Body of pancreas (tissue), 4 donors: ENCODE measurements around the gene SLC52A1. TPM values are rescaled to one million over a fixed set of nuclear protein-coding genes. Genes with fewer than 3 reads are reported as not detected.
A peak's percentile ranks its signal among the peaks of the same experiment; 100 is the strongest.
"Not testable (repeated sequence)": the region's sequence is repeated elsewhere in the genome, so short reads cannot be mapped to it uniquely, and the experiment has no call there.

Source experiments
- ATAC-seq: fragments of 150-250 bp; one replicate; pipeline ENCODE4 v1.9.1; 2016
- DNase-seq, 4 donors: peaks; one replicate each; pipeline ENCODE4 v3.0.0-alpha.2; 2019
- H3K27ac ChIP-seq, 4 donors: fragments of 200-600 bp; sonication (generic); 1 replicate in 3 of 4; 2 replicates in 1 of 4; pipeline versions ENCODE4 v1.5.1 to v1.6.1; 2016 to 2019; ENCODE audit warnings: mild to moderate bottlenecking in 1 of 4, mixed read lengths in 1 of 4, moderate library complexity in 1 of 4
- H3K27me3 ChIP-seq, 2 donors: fragments of 200-600 bp; sonication (generic); one replicate each; pipeline ENCODE4 v1.6.0; 2016; ENCODE audit warnings: mild to moderate bottlenecking in 1 of 2
- H3K36me3 ChIP-seq, 2 donors: fragments of 200-600 bp; sonication (generic); replicated peaks in 1 of 2; 2 replicates each; pipeline ENCODE4 v1.5.1; 2016; ENCODE audit warnings: low read depth in 2 of 2; ENCODE audit not compliant: insufficient read depth in 1 of 2
- H3K4me1 ChIP-seq: fragments of 200-600 bp; sonication (generic); one replicate; pipeline ENCODE4 v1.6.0; 2016
- H3K4me3 ChIP-seq, 2 donors: fragments of 200-600 bp; sonication (generic); 1 replicate in 1 of 2; 2 replicates in 1 of 2; pipeline ENCODE4 v1.5.1; 2016 to 2019
- H3K9me3 ChIP-seq, 3 donors: fragments of 200-600 bp; sonication (generic); 1 replicate in 2 of 3; 2 replicates in 1 of 3; pipeline ENCODE4 v1.5.1; 2016
- POLR2A ChIP-seq, 3 donors: fragments of 450-650 bp; IDR thresholded peaks; one replicate each; pipeline ENCODE4 v1.6.1; 2016; ENCODE audit warnings: antibody characterized with exemption in 3 of 3, mild to moderate bottlenecking in 2 of 3
- WGBS, 2 donors: methylation state at CpG; one replicate each; pipeline ENCODE4 v1.1.5; 2017; 5-methylcytosine and 5-hydroxymethylcytosine counted together
- intact Hi-C: fragments of 100-400 bp; cut with DNase I; formaldehyde crosslinking; loops from one replicate; pipeline ENCODE4 v1.15.1; 2023
- total RNA-seq, 2 donors: library from RNA; depleted of rRNA; stranded (reverse); fragments of >200 nt; gene quantifications; one replicate each; pipeline ENCODE4 v1.1.0, GENCODE V29; 2016
- TF ChIP-seq, protein P1 (sequence below), 7 experiments: fragments of 450-650 bp in 4 of 7; fragments of 200-600 bp in 3 of 7; sonication (generic) in 3 of 7; IDR thresholded peaks; one replicate each; pipeline ENCODE4 v1.5.1; 2016 to 2019; ENCODE audit warnings: antibody characterized with exemption in 7 of 7

The SLC52A1 gene
- total RNA-seq, 2 donors from 2014 or later, result not detected

DNA sequence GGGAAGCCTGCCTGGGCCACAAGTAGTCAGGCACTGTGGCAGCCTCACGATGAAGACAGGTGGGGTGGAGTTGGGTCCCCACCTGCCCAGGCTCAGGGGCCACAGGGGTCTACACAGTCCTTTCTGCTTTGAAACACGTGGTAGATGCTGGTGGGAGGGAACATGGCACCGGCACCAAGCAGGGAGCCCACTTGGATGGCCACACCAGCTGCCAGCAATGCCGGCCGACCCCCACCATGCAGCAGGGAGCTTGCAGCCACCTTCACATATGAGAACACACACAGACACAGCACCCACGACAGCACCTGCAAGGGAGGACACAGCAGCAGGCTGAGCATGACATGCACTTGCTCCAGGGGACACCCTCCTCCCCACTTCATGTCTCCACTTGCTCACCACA, 2.4 kb downstream of the SLC52A1 start:
- Histone ChIP-seq H3K4me1 (peaks cover 8% of the 10 kb centered on the region), H3K27me3 (no peaks in the 10 kb centered on the region), H3K9me3 (no peaks in the 10 kb centered on the region), H3K27ac (no peak overlapping the region), H3K4me3 (no peak overlapping the region), H3K36me3 (no peaks in the 10 kb centered on the region)
- TF ChIP-seq, protein P1, sequence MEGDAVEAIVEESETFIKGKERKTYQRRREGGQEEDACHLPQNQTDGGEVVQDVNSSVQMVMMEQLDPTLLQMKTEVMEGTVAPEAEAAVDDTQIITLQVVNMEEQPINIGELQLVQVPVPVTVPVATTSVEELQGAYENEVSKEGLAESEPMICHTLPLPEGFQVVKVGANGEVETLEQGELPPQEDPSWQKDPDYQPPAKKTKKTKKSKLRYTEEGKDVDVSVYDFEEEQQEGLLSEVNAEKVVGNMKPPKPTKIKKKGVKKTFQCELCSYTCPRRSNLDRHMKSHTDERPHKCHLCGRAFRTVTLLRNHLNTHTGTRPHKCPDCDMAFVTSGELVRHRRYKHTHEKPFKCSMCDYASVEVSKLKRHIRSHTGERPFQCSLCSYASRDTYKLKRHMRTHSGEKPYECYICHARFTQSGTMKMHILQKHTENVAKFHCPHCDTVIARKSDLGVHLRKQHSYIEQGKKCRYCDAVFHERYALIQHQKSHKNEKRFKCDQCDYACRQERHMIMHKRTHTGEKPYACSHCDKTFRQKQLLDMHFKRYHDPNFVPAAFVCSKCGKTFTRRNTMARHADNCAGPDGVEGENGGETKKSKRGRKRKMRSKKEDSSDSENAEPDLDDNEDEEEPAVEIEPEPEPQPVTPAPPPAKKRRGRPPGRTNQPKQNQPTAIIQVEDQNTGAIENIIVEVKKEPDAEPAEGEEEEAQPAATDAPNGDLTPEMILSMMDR (IDR thresholded peaks at IDR 0.05), result no peak
- no peak for TF ChIP-seq POLR2A (IDR thresholded peaks at IDR 0.05)
- intact Hi-C loops, result no loop called here
- DNase-seq, result no peak
- 90 to 100% methylated on average over 1 to 6 of the region's 6 CpGs for WGBS, 2 donors
- no peak for ATAC-seq

DNA sequence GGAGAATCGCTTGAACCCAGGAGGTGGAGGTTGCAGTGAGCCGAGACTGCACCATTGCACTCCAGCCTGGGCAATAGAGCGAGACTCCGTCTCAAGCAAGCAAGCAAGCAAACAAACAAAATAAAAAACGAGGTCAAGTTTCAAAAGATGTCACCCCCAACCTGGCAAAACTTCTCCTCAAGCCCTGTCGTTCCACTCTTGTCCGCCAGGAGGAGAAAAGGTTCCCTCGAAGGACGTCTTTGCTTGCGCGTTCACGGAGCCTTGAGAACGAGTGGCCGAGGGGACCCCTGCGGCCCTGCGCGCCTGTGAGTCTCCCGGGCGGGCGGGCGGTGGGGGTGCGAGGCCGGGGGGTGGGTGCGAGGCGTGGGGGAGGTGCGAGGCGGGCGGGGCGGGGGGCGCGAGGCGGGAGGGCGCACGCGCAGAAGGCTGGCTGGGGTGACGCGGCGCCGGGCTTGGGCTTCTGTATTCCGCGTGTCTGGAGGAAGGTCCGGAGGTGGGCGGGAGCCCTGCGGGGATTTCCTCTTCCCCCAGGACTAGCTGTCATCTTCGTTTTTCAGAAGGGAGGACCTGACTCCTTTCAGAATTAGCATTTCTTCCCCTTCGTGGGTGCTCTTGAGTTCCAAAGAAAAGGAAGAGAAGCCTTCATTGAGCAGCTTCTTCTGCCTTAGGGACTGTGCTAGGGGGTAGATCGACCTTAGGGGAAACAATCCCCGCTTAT, 3.7 kb downstream of the SLC52A1 start:
- TF ChIP-seq, protein P1 (IDR thresholded peaks at IDR 0.05), result peak; percentile 65 to 86 (median 76)
- no peak for TF ChIP-seq POLR2A (IDR thresholded peaks at IDR 0.05)
- no peaks in the 10 kb centered on the region for H3K36me3 ChIP-seq
- 2 to 13% methylated on average over 11 to 41 of the region's 48 CpGs for WGBS, 2 donors
- H3K4me1 ChIP-seq, result peaks cover 8% of the 10 kb centered on the region
- intact Hi-C loops, result no loop called here
- H3K27me3 ChIP-seq, result no peaks in the 10 kb centered on the region
- peak overlapping the region in 2 of 4 donors; percentile 31 to 35 for H3K27ac ChIP-seq
- H3K4me3 ChIP-seq, result peak overlapping the region in 1 of 2 donors; percentile 2
- no peaks in the 10 kb centered on the region for H3K9me3 ChIP-seq
- ATAC-seq, result peak; percentile 78
- DNase-seq, result peak; percentile 77 to 82 (median 80)

DNA sequence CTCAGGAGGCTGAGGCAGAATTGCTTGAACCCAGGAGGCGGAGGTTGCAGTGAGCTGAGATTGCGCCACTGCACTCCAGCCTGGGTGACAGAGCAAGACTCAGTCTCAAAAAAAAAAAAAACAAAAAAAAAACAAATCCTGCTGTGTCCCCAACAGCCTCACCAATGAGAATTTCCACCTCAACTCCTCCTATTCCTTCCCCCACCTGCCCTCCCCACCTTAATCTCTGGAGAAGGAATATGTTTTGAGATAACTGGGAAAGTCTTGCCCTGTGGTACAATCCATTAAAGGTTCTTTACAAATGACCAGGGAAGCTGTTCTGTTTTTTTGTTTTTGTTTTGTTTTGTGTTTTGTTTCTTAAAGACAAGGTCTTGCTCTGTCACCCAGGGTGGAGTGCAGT, 5.1 kb downstream of the SLC52A1 start:
- intact Hi-C loops, H3K36me3 ChIP-seq, H3K4me1 ChIP-seq, H3K27me3 ChIP-seq, H3K9me3 ChIP-seq, DNase-seq, ATAC-seq, H3K4me3 ChIP-seq, H3K27ac ChIP-seq: not testable (repeated sequence)
- WGBS, 2 donors, result 86 to 96% methylated on average over 2 of the region's 2 CpGs

DNA sequence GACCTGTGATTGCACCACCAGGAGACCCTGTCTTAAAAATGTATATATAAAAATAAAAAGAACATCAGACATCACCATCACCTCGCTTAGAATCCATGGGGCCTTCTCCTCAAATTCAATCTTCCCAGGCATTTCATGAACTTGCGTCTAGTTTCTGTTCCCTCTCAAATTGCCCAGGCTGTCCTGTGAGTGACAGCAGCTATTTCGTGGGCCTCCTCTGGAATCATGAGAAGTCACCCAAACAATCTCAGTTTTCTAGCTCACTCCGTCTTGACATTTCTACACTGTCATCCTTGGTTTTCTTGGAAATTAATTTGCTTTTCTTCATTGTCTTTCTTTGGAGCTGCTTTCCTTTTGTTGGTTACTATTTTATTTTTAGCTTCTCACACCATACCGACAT, 7.3 kb downstream of the SLC52A1 start:
- no peaks in the 10 kb centered on the region for H3K9me3 ChIP-seq
- TF ChIP-seq POLR2A (IDR thresholded peaks at IDR 0.05), result no peak
- TF ChIP-seq, protein P1 (IDR thresholded peaks at IDR 0.05), result no peak
- no peak overlapping the region for H3K27ac ChIP-seq
- peaks cover 0 to 5% of the 10 kb centered on the region in 2 donors for H3K36me3 ChIP-seq
- DNase-seq (no peak), ATAC-seq (no peak)
- 56 to 57% methylated on average over 5 of the region's 5 CpGs for WGBS, 2 donors
- peaks cover 4% of the 10 kb centered on the region for H3K4me1 ChIP-seq
- no peaks in the 10 kb centered on the region for H3K27me3 ChIP-seq
- no peak overlapping the region for H3K4me3 ChIP-seq
- intact Hi-C loops, result no loop called here

DNA sequence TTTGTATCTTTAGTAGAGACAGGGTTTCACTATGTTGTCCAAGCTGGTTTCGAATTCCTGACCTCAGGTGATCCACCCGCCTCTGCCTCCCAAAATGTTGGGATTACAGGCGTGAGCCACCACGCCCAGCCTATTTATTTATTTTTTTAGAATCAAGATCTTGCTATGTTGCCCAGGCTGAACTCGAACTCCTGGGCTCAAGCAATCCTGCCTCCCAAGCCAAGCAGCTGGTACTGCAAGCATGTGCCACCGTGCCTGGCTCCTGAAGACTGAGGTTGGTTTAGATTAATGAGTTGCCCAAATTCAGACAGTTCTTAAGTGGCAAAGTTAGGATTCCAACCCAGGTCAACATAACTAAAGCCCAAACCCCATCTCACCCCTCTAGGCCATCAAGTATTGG, 7.9 kb downstream of the SLC52A1 start:
- no peak for TF ChIP-seq POLR2A (IDR thresholded peaks at IDR 0.05)
- Histone ChIP-seq H3K9me3 (no peaks in the 10 kb centered on the region), H3K4me1 (peaks cover 4% of the 10 kb centered on the region), H3K27me3 (no peaks in the 10 kb centered on the region), H3K36me3 (peaks cover 0 to 10% of the 10 kb centered on the region in 2 donors), H3K4me3 (no peak overlapping the region), H3K27ac (no peak overlapping the region)
- ATAC-seq (no peak), DNase-seq (no peak)
- WGBS, 2 donors, result 82 to 87% methylated on average over 6 of the region's 6 CpGs
- intact Hi-C loops, result no loop called here

DNA sequence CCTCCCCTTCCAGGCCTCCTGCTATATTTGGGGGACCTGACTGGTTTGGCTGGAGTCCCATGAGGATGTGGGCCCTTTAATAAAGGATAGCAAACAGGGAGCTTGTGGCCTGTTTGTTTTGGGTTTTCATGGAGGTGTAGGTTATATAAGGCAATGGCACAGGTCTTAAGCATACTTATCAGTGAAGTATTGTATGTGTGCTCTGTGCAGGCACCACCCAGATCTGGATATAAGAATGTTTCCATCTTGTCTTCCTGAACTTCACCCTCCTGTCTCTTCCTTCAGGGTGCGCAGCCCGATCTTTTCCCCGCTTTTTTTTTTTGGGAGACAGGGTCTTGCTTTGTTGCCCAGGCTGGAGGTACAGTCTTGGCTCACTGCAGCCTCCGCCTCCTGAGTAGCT, 10.6 kb downstream of the SLC52A1 start:
- no peak for DNase-seq
- H3K36me3 ChIP-seq, result peaks cover 13 to 25% of the 10 kb centered on the region in 2 donors
- intact Hi-C loops, result no loop called here
- no peak overlapping the region for H3K4me3 ChIP-seq
- H3K4me1 ChIP-seq, result no peaks in the 10 kb centered on the region
- no peaks in the 10 kb centered on the region for H3K9me3 ChIP-seq
- WGBS, 2 donors, result 95 to 98% methylated on average over 4 of the region's 4 CpGs
- H3K27me3 ChIP-seq, result no peaks in the 10 kb centered on the region
- no peak overlapping the region for H3K27ac ChIP-seq
- no peak for TF ChIP-seq POLR2A (IDR thresholded peaks at IDR 0.05)
- TF ChIP-seq, protein P1 (IDR thresholded peaks at IDR 0.05), result no peak
- ATAC-seq, result no peak
